ENCODE results near the gene TSPAN5. TPM values are rescaled to one million over a fixed set of nuclear protein-coding genes. Genes with fewer than 3 reads are reported as not detected.

The TSPAN5 gene
- total and polyA plus RNA-seq, 11 donors, result 1.0 to 10.2 (median 5.6) TPM

- intact Hi-C loops (cut with DNase I), result no loop called here
- no peak overlapping the region for H3K4me3 ChIP-seq
- no peaks in the 10 kb centered on the region for H3K36me3 ChIP-seq
- no peaks in the 10 kb centered on the region for H3K9me3 ChIP-seq
- H3K27me3 ChIP-seq, result no peaks in the 10 kb centered on the region
- no peak overlapping the region for H3K27ac ChIP-seq
- ATAC-seq (no peak), DNase-seq (no peak)
- H3K4me1 ChIP-seq, result peaks cover 0 to 6% (median 0%) of the 10 kb centered on the region in 12 donors
- WGBS, 4 donors, result 95 to 98% (median 95%) methylated on average over 3 of the region's 3 CpGs
- TF ChIP-seq CTCF (IDR thresholded peaks at IDR 0.05) (no peak), POLR2A (IDR thresholded peaks at IDR 0.05) (no peak)
Measured at GRCh38 chr4:98501383-98501782, 157.0 kb downstream of the TSPAN5 start.

GRCh38 chr4:98498774-98499173 is 159.6 kb downstream of the TSPAN5 start:
- Histone ChIP-seq H3K9me3 (no peaks in the 10 kb centered on the region), H3K36me3 (no peaks in the 10 kb centered on the region), H3K27ac (no peak overlapping the region), H3K27me3 (no peaks in the 10 kb centered on the region), H3K4me3 (no peak overlapping the region), H3K4me1 (no peaks in the 10 kb centered on the region)
- TF ChIP-seq CTCF (IDR thresholded peaks at IDR 0.05) (no peak), POLR2A (IDR thresholded peaks at IDR 0.05) (no peak)
- intact Hi-C loops (cut with DNase I), result no loop called here
- DNase-seq (no peak), ATAC-seq (no peak)
- 89 to 94% (median 92%) methylated on average over 5 to 6 of the region's 6 CpGs for WGBS, 4 donors

GRCh38 chr4:98496152-98496845 is 162.1 kb downstream of the TSPAN5 start:
- Histone ChIP-seq H3K4me3 (no peak overlapping the region), H3K36me3 (no peaks in the 10 kb centered on the region), H3K4me1 (no peaks in the 10 kb centered on the region), H3K9me3 (no peaks in the 10 kb centered on the region), H3K27me3 (no peaks in the 10 kb centered on the region), H3K27ac (peak overlapping the region in 1 of 12 donors; percentile 50)
- no peak for TF ChIP-seq CTCF (IDR thresholded peaks at IDR 0.05)
- TF ChIP-seq POLR2A (IDR thresholded peaks at IDR 0.05), result no peak
- ATAC-seq (no peak), DNase-seq (no peak)
- 88 to 93% (median 91%) methylated on average over 7 of the region's 7 CpGs for WGBS, 4 donors
- intact Hi-C loops (cut with DNase I), result no loop called here

GRCh38 chr4:98493296-98493695 is 165.1 kb downstream of the TSPAN5 start:
- DNase-seq (no peak), ATAC-seq (no peak)
- Histone ChIP-seq H3K9me3 (no peaks in the 10 kb centered on the region), H3K4me1 (no peaks in the 10 kb centered on the region), H3K36me3 (no peaks in the 10 kb centered on the region), H3K27ac (no peak overlapping the region), H3K4me3 (no peak overlapping the region), H3K27me3 (no peaks in the 10 kb centered on the region)
- intact Hi-C loops (cut with DNase I), result no loop called here
- WGBS, 4 donors, result 70 to 86% (median 80%) methylated on average over 4 of the region's 4 CpGs
- TF ChIP-seq POLR2A (IDR thresholded peaks at IDR 0.05), result no peak
- TF ChIP-seq CTCF (IDR thresholded peaks at IDR 0.05), result no peak

All from heart left ventricle (tissue), 16 donors.